MCF 10A (cell line): ENCODE results near the gene PTGDR2. TPM values are rescaled to one million over a fixed set of nuclear protein-coding genes. Genes with fewer than 3 reads are reported as not detected.
A peak's percentile ranks its signal among the peaks of the same experiment; 100 is the strongest.

Source experiments
- BruUV-seq: library from RNA; stranded (reverse); fragments of 400-500 nt; replicated peaks from 2 replicates; lab custom pipeline; 2021; lab: Mats Ljungman, UMichigan
- CTCF ChIA-PET: fragments of 300-600 bp; sonication (Branson Sonifier 250); formaldehyde crosslinking; extraction: SDS; loops from one replicate; lab custom pipeline; 2021; ENCODE audit warnings: antibody characterized with exemption, inconsistent platforms; lab: Yijun Ruan, JAX
- POLR2A ChIA-PET: fragments of 300-600, 350-650 bp; sonication (Branson Sonifier 250); formaldehyde crosslinking; extraction: SDS; loops from one replicate; lab custom pipeline; 2020; ENCODE audit warnings: antibody characterized with exemption, inconsistent platforms; lab: Yijun Ruan, JAX
- DNase-seq: peaks from one replicate; pipeline ENCODE4 v3.0.0-alpha.2; 2018; ENCODE audit not compliant: unreplicated experiment
- H3K27ac Mint-ChIP-seq: one replicate; pipeline ENCODE4 v1.8.0; 2022; ENCODE audit warnings: mild to moderate bottlenecking, low read depth, mixed read lengths; ENCODE audit not compliant: unreplicated experiment
- H3K27me3 Mint-ChIP-seq: one replicate; pipeline ENCODE4 v1.8.0; 2022; ENCODE audit warnings: mixed read lengths; ENCODE audit not compliant: insufficient read depth, unreplicated experiment
- H3K36me3 Mint-ChIP-seq: one replicate; pipeline ENCODE4 v1.8.0; 2022; ENCODE audit warnings: mild to moderate bottlenecking, moderate library complexity, mixed read lengths; ENCODE audit not compliant: insufficient read depth, unreplicated experiment
- H3K4me1 Mint-ChIP-seq: one replicate; pipeline ENCODE4 v1.8.0; 2022; ENCODE audit warnings: mixed read lengths; ENCODE audit not compliant: insufficient read depth, unreplicated experiment
- H3K4me3 Mint-ChIP-seq: one replicate; pipeline ENCODE4 v1.8.0; 2022; ENCODE audit warnings: mild to moderate bottlenecking, moderate library complexity, mixed read lengths; ENCODE audit not compliant: unreplicated experiment
- H3K9me3 Mint-ChIP-seq: one replicate; pipeline ENCODE4 v1.8.0; 2022; ENCODE audit warnings: mixed read lengths; ENCODE audit not compliant: unreplicated experiment
- CTCF ChIP-seq: fragments of 200-600 bp; IDR thresholded peaks from one replicate; pipeline ENCODE4 v1.8.0; 2022; ENCODE audit warnings: antibody characterized with exemption, mild to moderate bottlenecking; ENCODE audit not compliant: unreplicated experiment
- intact Hi-C: fragments of 100-400 bp; cut with micrococcal nuclease; formaldehyde crosslinking; loops from 2 replicates; pipeline ENCODE4 v1.14.1; 2022
- total RNA-seq: library from RNA; stranded (reverse); gene quantifications from 2 replicates; pipeline ENCODE4 v1.2.3, GENCODE V29; 2022

Gene PTGDR2
- total RNA-seq, 1 experiment from 2014 or later: not detected

GRCh38 chr11:60872124-60872960 lies 16.6 kb upstream of the PTGDR2 start:
- DNase-seq: peak; percentile 76
- Mint-ChIP-seq H3K27me3 (no peaks in the 10 kb centered on the region), H3K4me3 (no peak overlapping the region), H3K9me3 (no peaks in the 10 kb centered on the region), H3K36me3 (no peaks in the 10 kb centered on the region), H3K27ac (no peak overlapping the region), H3K4me1 (no peaks in the 10 kb centered on the region)
- no peak for TF ChIP-seq CTCF
- intact Hi-C loops: no loop called here
- ChIA-PET CTCF (interaction anchor here (0.6 to 2.8 kb wide), 6 partner anchors 11 to 624 kb away, joined by 3 to 16 read pairs (median 4); no protein-coding TSS in a partner anchor), POLR2A (interaction anchor here (0.9 to 1.2 kb wide), 2 partner anchors 33 to 42 kb away, joined by 3 read pairs; no protein-coding TSS in a partner anchor)
- no TSS peak for BruUV-seq

GRCh38 chr11:60871378-60872061 lies 15.8 kb upstream of the PTGDR2 start:
- ChIA-PET POLR2A (interaction anchor here (1.1 to 1.2 kb wide), 2 partner anchors 27 to 41 kb away, joined by 3 to 4 read pairs; no protein-coding TSS in a partner anchor), CTCF (interaction anchor here (0.8 to 2.8 kb wide), 5 partner anchors 10 to 40 kb away, joined by 3 to 16 read pairs (median 4); no protein-coding TSS in a partner anchor)
- Mint-ChIP-seq H3K27ac (no peak overlapping the region), H3K4me3 (no peak overlapping the region), H3K27me3 (no peaks in the 10 kb centered on the region), H3K9me3 (no peaks in the 10 kb centered on the region), H3K4me1 (no peaks in the 10 kb centered on the region), H3K36me3 (no peaks in the 10 kb centered on the region)
- intact Hi-C loops: no loop called here
- BruUV-seq: no TSS peak
- peak; percentile 44 for DNase-seq
- no peak for TF ChIP-seq CTCF

- no peaks in the 10 kb centered on the region for H3K36me3 Mint-ChIP-seq
- no TSS peak for BruUV-seq
- no peak overlapping the region for H3K27ac Mint-ChIP-seq
- H3K27me3 Mint-ChIP-seq: no peaks in the 10 kb centered on the region
- TF ChIP-seq CTCF: no peak
- H3K4me1 Mint-ChIP-seq: no peaks in the 10 kb centered on the region
- intact Hi-C loops: no loop called here
- no peak for DNase-seq
- ChIA-PET CTCF (interaction anchor here (1.5 to 2.8 kb wide), 3 partner anchors 10 to 40 kb away, joined by 4 to 16 read pairs (median 7); no protein-coding TSS in a partner anchor), POLR2A (interaction anchor here (1.1 kb wide), 1 partner anchor 27 kb away, joined by 4 read pairs; no protein-coding TSS in a partner anchor)
- no peak overlapping the region for H3K4me3 Mint-ChIP-seq
- H3K9me3 Mint-ChIP-seq: no peaks in the 10 kb centered on the region
These were observed 15.1 kb upstream of the PTGDR2 start for GRCh38 chr11:60870733-60871377.
